DMS79 (cell line): ENCODE measurements around the gene TMEM132D.

ENCODE experiments used
- DNase-seq: peaks from one replicate; lab custom pipeline; 2025; lab: John Stamatoyannopoulos, UW

Gene TMEM132D

DNA sequence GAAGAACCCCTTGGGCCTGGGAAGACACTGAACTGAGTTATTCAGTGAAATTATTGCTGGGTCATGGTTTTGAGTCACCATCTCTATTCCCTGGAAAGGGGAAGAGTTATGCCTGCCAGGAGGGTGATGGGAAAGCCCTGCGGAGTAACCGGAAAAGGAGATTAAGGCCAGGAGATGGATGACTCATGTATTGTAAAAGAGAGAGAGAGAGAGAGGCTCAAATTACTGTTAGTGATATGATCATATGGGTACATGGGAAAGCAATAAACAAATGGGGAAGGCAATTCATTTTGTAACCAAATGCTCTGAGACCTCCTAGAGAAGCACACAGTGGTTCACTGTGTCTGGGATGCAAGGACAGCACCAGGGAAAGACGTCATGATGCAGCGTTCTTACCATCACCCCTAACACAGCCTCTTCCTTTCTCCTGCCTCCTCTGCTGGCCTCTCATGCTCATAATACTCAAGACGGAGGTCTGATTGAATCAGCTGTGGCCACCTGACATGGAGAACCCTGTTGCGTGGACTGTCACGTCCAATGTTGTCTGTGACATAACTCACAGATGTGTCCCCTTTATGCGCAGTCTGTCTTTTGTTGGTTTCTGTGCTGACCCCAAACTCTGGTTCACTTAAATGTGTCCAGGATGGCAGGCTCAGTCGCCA, 243.7 kb downstream of the TMEM132D start:
- no peak for DNase-seq

DNA sequence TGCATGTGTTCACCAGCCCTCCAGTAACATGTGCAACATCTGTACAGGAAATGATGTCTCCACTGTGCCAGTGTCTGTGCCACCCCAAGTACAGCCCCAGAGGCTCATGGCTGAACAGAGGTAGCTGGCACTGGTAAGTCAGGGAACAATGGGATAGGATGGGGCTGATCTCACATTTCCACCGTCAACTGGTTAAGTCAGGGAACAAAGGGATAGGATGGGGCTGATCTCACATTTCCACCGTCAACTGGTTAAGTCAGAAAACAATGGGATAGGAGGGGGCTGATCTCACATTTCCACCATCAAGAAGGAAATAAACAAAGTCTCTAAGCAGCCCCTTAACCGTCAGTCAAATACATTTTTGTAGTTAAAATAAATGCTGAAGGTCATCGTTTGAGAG, 246.6 kb downstream of the TMEM132D start:
- no peak for DNase-seq

DNA sequence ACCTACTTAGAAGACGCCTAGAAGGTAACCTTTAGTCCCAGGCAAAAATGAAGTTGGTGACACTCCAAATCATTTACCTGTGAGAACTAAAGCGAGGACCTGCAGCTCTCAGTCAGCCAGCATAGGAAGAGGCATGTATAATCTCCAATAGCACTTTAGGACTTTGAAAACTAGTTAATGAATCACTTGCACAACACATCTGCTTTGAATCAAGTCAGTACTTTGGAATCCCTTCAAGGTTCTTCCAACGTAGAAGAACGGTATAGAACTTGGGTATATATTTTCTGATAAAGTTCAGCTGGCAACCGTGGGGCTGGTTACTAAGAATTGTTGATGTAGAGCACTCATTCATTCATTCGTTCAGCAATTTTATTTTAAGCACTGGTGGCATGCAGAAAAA, 251.9 kb downstream of the TMEM132D start:
- no peak for DNase-seq

DNA sequence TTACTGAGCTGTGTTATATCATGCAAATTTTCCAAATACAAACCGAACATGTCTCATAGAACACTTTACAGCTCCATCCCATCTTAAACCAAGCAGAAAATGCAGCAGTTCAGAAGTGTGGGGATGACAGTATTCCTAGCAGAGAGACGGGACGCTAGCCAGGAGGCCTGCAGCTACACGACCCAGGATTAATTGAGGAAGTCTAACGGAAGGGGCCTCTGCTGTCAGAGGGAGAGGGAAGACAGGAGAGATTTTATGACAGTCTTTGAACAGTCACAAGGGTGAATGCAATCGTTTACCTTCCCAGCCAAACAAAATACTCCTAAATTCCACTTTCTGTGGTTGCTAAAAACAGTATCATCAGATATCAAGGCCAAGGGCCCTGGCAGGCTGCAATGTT, 261.9 kb downstream of the TMEM132D start:
- DNase-seq = peak; percentile 12

DNA sequence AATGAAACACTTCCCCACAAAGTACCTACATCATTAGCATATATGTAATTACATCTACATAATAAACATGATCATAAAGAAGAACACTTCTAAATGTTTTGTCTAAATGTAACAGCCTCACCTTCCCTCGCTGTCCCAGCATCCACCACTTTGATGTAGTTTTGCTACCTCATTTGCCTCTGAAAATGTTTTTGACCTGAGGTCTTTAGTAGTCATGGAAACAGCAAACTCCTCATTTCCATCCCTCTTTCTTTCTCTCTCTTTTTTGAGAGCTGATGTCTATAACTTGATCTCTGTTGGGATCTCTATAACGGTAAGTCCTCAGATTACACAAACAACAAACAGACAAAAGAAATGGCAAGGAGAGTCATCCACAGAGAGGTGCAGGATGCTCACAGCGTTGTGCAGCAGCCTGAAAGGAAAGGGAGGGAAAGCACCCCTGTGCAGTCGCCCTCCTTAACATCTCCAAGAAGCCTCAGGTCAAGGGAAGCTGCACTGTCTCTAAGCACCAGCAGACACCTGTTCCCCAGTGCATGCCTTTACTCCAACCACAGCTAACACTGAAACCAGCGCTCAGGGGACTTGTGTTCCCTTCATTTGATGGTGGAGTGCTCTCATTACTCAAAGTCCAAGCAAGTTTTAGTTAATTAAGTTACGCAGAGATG, 268.7 kb downstream of the TMEM132D start:
- DNase-seq = no peak

DNA sequence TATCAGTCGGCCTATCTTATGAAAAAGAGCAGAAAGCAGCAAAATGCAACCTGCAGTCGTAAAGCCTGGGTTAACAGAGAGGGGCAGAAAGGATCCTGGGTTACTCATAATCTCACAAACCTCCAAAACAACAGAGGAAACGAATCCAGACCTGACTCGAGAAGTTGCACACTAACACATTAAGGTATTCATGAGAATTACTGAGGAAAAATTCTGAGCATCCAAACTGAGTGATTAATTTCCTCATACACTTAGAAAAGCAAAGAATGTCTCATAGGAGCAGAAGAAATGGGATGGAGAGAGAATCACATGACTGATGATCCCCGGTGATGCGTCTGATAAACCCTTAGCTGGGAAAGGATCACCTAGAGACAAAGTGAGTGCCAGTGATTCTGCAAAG, 272.5 kb downstream of the TMEM132D start:
- DNase-seq = no peak

DNA sequence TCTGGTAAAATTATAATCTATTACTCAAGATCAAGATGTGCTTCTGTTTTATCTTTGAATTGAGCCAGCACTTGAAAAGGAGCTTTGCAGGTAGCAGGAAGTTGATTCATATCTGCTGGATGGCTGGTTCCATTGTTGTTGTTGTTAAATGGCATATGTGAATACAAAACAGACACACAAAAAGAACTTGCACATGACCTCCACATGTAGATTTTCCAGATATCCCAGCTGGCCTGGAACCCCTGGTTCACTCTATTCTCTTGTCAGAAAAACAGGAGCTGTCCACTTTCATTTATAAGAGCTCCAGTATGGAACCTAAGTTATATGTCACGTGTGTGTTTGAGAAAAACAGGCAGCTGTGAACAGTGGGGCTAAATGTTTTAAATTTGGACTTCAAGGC, 273.9 kb downstream of the TMEM132D start:
- DNase-seq = no peak

DNA sequence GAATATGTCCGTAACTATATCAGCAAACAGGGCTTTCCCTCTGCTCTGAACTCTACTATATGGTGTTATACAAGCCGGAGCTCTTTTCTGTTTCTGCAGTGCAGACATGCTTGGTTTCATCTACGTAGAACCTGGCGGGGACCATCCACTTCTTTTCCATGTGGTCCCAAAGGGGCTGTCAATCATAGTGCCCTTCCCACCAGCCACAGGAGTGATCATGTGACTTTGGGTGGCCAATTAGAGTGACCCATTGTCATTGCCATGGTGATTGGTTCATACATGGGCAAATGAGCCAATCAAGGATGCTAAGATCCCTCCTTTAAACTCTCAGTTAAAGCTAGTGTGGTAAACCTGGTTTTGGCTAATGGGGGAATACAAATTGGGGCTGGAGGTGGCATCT, 281.3 kb downstream of the TMEM132D start:
- DNase-seq = no peak

DNA sequence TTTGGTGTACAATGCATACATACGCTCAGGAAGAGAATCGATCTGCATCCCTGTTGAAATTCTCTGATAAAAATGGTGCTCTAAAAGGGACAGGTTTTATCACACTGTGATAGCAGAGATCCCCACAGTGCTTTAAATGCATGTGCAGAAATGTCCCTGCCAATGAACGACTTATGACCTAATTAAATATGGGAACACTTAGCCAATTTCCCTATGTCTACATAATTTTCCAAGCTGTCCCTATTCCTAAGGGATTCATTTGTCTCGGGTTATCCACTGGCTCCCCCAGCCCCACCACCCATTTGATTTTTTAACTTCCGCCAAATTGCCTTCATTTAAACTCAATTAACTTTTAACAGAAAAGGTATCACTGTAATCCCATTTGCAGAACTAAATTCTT, 284.6 kb downstream of the TMEM132D start:
- no peak for DNase-seq

DNA sequence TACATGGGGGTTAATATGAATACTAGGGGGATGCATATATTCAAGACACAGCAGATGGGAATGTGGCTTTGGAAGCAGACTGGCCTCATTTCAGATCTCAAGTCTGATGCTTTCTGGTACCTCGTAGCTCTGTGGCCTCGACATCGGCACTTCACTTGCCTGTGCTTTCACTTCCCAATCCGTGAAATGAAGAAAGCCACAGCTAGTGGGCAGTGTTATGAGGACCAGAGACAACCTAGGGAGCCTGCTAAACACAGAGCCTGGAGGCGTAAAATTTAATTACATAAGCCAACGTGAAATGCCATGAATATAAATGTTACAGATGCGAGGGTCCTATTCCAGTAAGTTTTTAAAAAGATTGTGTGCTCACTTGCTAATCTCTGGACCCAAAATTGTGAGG, 286.0 kb downstream of the TMEM132D start:
- DNase-seq = no peak

DNA sequence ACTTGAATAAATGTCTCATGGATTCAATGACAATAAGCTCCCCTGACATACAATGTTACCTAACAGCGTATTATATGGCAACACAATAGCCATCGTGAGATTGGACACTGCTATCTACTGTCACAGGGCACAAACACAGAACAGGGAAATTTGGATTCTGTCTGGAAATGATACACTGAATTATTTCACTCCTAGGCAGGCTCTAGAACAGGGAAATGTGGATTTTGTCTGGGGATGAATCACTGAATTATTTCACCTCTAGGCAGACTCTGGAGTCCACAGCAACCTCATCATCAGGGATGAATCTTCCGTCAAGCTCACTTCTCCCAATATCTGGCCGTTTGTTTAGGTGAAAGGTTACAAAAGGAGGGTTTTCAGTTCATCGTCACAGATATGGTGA, 288.8 kb downstream of the TMEM132D start:
- DNase-seq = no peak

DNA sequence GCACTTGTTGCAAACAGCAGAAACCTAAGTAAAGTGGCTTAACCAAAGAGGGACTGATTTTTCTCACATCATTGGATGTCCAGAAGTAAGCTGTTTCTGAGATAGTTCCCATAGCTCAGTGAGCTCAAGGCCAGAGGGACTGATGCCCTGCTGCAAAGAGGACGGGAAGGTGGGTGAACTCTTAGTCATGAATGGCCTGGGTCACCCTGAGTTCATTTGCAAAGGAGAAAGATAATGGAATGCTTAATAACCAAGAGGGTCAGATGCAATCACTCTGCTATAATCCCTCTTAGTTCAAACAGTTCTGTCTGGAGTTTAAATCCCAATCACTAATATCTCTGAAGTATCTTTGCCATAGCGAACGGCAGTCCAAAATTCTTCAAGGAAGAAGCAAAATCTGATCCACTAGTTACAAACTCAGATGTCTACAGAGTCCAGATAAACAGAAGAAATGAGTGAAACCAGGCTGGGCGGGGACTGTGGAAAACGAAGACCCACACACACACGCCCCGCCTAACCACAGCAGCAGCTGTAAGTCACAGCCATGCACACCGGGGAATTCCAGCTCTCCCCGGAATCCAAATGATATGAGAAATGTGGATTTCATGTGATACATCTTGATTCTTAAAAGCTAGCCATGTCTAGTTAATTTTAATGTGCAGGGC, 289.5 kb downstream of the TMEM132D start:
- DNase-seq = no peak

DNA sequence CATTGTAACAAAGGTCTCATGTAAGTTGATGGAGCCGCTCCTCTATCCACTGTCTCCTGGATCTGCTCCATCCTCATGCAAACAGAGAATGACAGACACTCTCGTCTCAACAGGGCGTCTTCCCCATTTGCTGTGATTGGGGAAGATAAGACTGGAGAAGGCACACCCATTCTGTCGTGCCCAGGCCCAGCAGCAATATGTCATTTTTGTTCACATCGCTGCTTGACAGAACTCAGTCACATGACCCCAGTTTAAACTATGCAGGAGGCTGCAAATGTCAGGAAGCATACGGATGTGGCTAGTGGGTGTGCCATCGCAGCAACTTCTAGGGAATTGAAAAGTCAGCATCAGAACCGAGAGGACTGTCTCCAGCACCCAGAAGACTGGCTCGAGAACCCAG, 290.5 kb downstream of the TMEM132D start:
- no peak for DNase-seq

DNA sequence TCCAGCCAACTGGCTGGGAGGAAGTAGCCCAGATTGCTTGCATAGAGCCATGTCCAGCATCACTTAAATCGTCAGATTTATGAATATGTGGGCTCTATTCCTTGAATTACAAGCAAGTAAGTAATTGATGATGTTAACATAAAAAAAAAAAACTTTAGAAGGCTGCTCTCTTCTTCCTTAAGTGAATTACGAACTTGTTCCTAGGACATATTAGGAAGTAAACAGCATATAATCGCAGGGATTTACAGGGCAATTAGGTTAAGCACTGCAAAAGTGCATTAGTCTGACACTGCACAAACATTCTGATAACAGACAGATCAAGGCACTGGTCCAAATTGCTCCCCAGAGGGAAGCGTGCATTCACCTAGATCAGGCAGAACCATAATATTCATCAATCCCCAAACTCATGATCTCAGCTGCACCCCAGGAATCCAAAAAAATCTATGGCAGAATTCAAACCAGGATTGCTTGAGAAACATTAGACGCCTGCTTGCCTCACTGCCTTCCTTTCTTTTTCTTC, 293.2 kb downstream of the TMEM132D start:
- DNase-seq = peak; percentile 41

DNA sequence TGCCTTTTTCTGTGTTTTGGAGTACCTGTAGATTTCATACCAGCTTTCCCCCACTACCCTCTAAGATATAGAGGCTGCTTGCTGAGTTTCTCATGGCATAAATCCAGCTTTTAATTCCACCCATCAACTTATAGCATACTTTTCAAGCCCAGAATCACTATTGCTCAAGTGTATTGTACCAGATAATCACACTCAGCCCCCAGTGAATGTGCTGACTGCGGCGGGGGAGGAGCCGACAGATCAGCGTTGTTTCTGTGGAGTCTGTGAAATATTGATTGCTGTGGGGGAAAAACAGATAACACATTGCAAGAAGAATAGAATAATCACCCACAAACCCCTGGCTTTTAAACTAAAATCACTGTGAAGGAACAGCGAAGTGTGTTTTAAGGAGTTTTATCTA, 296.1 kb downstream of the TMEM132D start:
- no peak for DNase-seq

DNA sequence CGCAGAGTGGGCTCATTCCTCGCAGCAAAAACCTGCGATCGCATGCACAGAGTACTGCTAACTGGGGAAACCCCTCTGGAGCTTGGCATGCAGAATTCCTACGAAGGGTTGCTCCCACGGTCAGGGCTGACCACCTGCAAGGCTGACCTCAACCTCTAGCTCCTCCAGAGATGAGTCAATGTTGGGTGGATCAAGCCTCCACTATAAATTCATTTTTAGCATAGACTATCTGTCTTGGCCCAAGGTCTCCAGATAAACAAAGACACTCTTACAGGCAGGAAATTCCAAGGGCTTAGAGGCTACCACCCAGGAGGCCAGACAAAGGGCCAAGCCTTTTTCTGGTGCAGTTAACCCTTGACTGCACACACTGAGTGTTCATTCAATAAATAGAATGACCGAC, 296.5 kb downstream of the TMEM132D start:
- DNase-seq = no peak

DNA sequence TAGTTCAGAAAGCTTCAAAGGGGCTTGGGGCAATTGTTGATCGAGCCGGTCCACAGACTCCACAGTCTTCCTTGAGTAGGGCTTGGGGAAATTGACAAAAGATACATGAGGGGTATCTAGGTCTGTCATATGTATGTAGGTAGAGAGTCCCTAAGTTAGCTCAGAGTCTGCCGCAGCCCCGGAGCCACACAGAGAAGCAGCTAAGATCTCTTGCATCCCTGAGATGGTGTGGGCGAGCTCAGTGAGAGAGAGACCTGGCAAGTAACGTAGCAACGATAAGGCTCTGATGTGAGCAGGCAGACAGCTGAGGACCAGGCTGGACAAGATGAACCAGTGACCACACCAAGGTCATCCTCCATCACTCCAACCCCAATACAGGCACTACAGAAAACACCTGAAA, 297.6 kb downstream of the TMEM132D start:
- DNase-seq = no peak

DNA sequence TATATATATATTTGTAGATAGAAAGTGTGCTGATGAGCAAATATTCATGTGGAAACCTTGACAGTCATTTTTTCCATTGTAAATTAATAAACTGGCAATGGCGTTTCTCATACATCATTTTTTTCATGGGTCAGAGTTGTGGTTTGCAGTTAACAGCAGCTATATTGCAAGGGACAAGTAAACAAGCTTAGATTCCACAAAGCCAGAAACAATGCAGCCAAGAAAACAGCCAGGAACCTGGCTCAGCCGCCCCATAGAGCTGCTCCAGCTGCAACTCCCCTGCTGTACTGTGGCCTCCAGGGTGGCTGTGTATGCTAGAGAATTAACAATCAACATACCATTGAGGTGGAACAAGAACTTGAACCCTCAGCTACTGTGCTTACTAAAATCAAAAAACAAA, 298.2 kb downstream of the TMEM132D start:
- no peak for DNase-seq

DNA sequence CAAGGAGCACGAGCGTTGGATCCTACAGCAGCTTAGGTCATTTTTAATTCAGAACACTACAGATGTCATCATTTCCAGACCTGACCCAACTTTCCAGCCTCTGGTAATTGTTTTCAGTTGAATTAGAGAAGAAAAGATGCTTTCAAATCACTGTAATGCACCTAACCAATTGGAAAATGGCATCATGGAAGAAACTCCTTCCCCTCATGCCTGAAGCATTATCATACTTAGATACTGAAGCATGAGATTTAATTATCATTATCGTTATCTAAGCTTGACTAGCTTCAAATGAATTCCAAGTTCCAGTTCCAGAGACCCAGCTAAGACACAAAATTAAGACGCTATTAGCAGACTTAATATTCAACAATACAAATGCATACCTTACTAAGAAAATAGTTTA, 299.3 kb downstream of the TMEM132D start:
- no peak for DNase-seq

DNA sequence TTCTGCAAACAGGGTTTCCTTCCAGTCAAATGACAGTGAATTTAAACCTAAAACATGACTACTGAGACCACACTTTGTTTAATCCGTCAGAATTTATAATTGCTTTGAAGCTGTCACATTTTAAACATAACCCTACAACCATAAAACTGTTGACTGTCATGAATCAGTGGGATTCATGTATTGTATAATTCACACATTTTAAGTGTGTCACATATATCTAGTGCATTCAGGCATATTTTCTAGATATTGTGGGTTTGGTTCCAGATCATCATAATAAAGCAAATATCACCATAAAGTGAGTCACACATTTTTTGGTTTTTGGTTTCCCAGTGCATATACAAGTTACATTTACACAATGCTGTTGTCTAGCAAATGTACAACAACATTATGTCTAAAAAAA, 304.4 kb downstream of the TMEM132D start:
- DNase-seq = no peak

DNA sequence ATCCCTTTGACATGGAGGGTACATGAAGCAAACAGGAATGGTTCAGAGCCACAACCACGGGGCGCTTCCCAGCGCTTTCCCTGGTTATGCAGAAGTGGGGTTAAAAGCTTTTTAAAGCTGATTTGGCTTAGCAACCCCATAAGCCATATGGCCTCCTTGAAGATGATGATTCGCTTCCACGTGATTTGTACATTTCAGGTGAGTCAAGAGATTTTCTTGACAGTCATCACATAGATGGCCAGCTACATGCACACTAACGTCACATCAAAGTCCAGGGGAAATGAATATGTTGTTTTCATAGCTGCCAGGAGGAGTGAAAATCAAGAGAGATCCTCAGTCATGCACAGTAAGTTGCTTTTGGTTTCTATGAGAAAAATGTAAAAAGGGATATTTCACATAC, 309.7 kb downstream of the TMEM132D start:
- no peak for DNase-seq

DNA sequence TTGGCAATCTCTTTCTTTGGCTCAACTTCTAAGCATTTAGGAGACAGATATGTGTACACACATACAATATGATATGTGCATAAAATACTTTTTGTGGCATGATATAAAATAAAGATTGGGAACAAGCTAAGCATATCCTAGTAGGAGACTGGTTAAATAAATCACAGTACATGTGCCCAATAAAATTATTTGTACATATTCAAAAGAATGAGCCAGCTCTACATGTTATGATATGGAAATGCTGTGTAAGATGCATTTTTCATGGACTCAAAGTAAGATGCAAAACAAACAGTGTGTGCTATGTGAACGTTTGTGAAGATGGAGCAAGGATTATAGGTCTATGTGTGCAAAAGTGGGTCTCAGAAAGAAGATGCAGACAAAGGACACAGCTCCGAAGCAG, 311.4 kb downstream of the TMEM132D start:
- DNase-seq = no peak

DNA sequence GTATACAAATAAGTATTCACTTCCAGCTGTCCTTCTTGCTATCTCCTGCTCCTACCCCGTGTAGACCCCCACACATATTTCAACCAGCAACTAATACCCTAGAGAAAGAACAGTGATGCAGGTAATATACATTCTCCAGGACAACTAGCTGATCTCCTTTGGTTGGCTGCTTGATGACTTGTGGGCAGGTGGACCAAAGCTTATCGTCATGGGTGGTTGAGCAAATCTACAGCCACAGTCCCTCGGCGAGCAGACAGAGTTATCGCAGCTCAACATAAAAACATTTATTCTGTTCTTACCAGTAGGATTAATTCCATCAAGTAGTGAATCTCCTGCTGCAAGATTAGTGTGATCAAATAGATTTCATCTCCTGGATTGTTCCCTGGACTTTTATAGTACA, 314.3 kb downstream of the TMEM132D start:
- DNase-seq = no peak
